H1 (cell line): ENCODE data around the gene HES1.

Experiments
- ATF3 ChIP-seq: IDR thresholded peaks from 2 replicates; pipeline ENCODE4 v1.6.1; 2011; ENCODE audit warnings: low read depth, mild to moderate bottlenecking, low read length; ENCODE audit not compliant: insufficient read depth
- GABPA ChIP-seq: IDR thresholded peaks from 2 replicates; pipeline ENCODE4 v1.6.1; 2011; ENCODE audit warnings: mild to moderate bottlenecking, low read length, moderate library complexity, borderline replicate concordance; ENCODE audit not compliant: insufficient read depth

- TF ChIP-seq GABPA (no peak), ATF3 (no peak)
Measured at GRCh38 chr3:194165271-194166018, 29.5 kb downstream of the HES1 start.
